Mesenchymal stem cell (in vitro differentiated cells and primary cell): Measurements from ENCODE around the gene PLPP4.

Source experiments
- DNase-seq: peaks from one replicate; pipeline ENCODE4 v3.0.0-alpha.2; 2013
- H2AFZ ChIP-seq: one replicate; pipeline ENCODE4 v1.6.1; 2013; ENCODE audit warnings: low read depth, mild to moderate bottlenecking, control low read depth, inconsistent platforms, low read length, moderate library complexity
- H2AK5ac ChIP-seq: 2 replicates; pipeline ENCODE4 v1.6.1; 2013; ENCODE audit warnings: low read length, moderate library complexity, mild to moderate bottlenecking, inconsistent platforms; ENCODE audit not compliant: severe bottlenecking
- H2BK120ac ChIP-seq: one replicate; pipeline ENCODE4 v1.6.1; 2013; ENCODE audit warnings: low read depth, mild to moderate bottlenecking, inconsistent platforms, low read length, moderate library complexity
- H2BK12ac ChIP-seq, 2 experiments: one replicate each; pipeline ENCODE4 v1.6.1; 2013; ENCODE audit warnings: inconsistent platforms in 2 of 2, low read length in 2 of 2, mild to moderate bottlenecking in 2 of 2, moderate library complexity in 2 of 2, control low read depth in 1 of 2
- H2BK15ac ChIP-seq: one replicate; pipeline ENCODE4 v1.6.1; 2013; ENCODE audit warnings: mild to moderate bottlenecking, low read depth, inconsistent platforms; ENCODE audit not compliant: poor library complexity, severe bottlenecking
- H2BK5ac ChIP-seq: 2 replicates; pipeline ENCODE4 v1.6.1; 2013; ENCODE audit warnings: low read depth, mild to moderate bottlenecking, low read length, control low read depth, inconsistent platforms; ENCODE audit not compliant: poor library complexity, severe bottlenecking
- H3K14ac ChIP-seq, 2 experiments: one replicate each; pipeline ENCODE4 v1.6.1; 2013; ENCODE audit warnings: inconsistent platforms in 2 of 2, low read length in 2 of 2, control low read depth in 1 of 2, mild to moderate bottlenecking in 1 of 2, moderate library complexity in 1 of 2
- H3K18ac ChIP-seq, 2 experiments: one replicate each; pipeline ENCODE4 v1.6.1; 2013; ENCODE audit warnings: inconsistent platforms in 2 of 2, low read length in 2 of 2, control low read depth in 1 of 2, low read depth in 1 of 2, mild to moderate bottlenecking in 1 of 2
- H3K23ac ChIP-seq, 2 experiments: one replicate each; pipeline ENCODE4 v1.6.1; 2013; ENCODE audit warnings: inconsistent platforms in 2 of 2, low read length in 2 of 2, mild to moderate bottlenecking in 2 of 2, moderate library complexity in 2 of 2, control low read depth in 1 of 2
- H3K27ac ChIP-seq: 2 replicates; pipeline ENCODE4 v1.5.1; 2013; ENCODE audit warnings: mild to moderate bottlenecking, moderate library complexity, low read length, control low read depth, inconsistent platforms; ENCODE audit not compliant: poor library complexity, severe bottlenecking
- H3K27me3 ChIP-seq, 2 experiments: 2 replicates each; pipeline versions ENCODE4 v1.6.1 to v1.7.0; 2013; ENCODE audit warnings: low read length in 2 of 2, mild to moderate bottlenecking in 2 of 2, moderate library complexity in 2 of 2, control low read depth in 1 of 2, inconsistent platforms in 1 of 2; ENCODE audit not compliant: control insufficient read depth in 1 of 2, insufficient read depth in 1 of 2
- H3K36me3 ChIP-seq, 2 experiments: 2 replicates each; pipeline versions ENCODE4 v1.6.1 to v1.7.0; 2013; ENCODE audit warnings: low read length in 2 of 2, control low read depth in 1 of 2, inconsistent platforms in 1 of 2, low read depth in 1 of 2, mild to moderate bottlenecking in 1 of 2; ENCODE audit not compliant: insufficient read depth in 2 of 2, control insufficient read depth in 1 of 2
- H3K4ac ChIP-seq, 2 experiments: one replicate each; pipeline ENCODE4 v1.6.1; 2013; ENCODE audit warnings: inconsistent platforms in 2 of 2, low read length in 2 of 2, mild to moderate bottlenecking in 2 of 2, moderate library complexity in 2 of 2, control low read depth in 1 of 2, low read depth in 1 of 2
- H3K4me1 ChIP-seq: 2 replicates; pipeline ENCODE4 v1.6.1; 2013; ENCODE audit warnings: low read depth, low read length, control low read depth; ENCODE audit not compliant: control insufficient read depth, insufficient read depth
- H3K4me2 ChIP-seq: 2 replicates; pipeline ENCODE4 v1.6.1; 2013; ENCODE audit warnings: low read length, mild to moderate bottlenecking, inconsistent platforms; ENCODE audit not compliant: poor library complexity, severe bottlenecking
- H3K4me3 ChIP-seq, 2 experiments: 2 replicates each; pipeline versions ENCODE4 v1.5.1 to v1.7.0; 2013; ENCODE audit warnings: low read length in 2 of 2, mild to moderate bottlenecking in 2 of 2, control low read depth in 1 of 2, low read depth in 1 of 2; ENCODE audit not compliant: insufficient read depth in 1 of 2
- H3K79me1 ChIP-seq: replicated peaks from 2 replicates; pipeline ENCODE4 v1.6.1; 2013; ENCODE audit warnings: mild to moderate bottlenecking, control low read depth, low read length, inconsistent platforms; ENCODE audit not compliant: poor library complexity, severe bottlenecking
- H3K9ac ChIP-seq: 2 replicates; pipeline ENCODE4 v1.7.0; 2013; ENCODE audit warnings: mild to moderate bottlenecking, low read length, moderate library complexity
- H3K9me3 ChIP-seq: 2 replicates; pipeline ENCODE4 v1.7.0; 2013; ENCODE audit warnings: mild to moderate bottlenecking, low read length; ENCODE audit not compliant: control insufficient read depth
- H4K8ac ChIP-seq: one replicate; pipeline ENCODE4 v1.6.1; 2013; ENCODE audit warnings: inconsistent platforms, mild to moderate bottlenecking, low read length, moderate library complexity
- H4K91ac ChIP-seq: one replicate; pipeline ENCODE4 v1.6.1; 2013; ENCODE audit warnings: mild to moderate bottlenecking, low read length, inconsistent platforms
- WGBS: methylation state at CpG from one replicate; pipeline ENCODE4 v1.1.7; 2013; ENCODE audit warnings: mixed read lengths; 5-methylcytosine and 5-hydroxymethylcytosine counted together

Gene PLPP4

GRCh38 chr10:120586471-120586872, 129.4 kb downstream of the PLPP4 start:
- no peak overlapping the region for H3K4ac ChIP-seq
- no peak overlapping the region for H2BK12ac ChIP-seq
- H3K4me2 ChIP-seq = no peak overlapping the region
- no peak overlapping the region for H3K4me3 ChIP-seq
- no peaks in the 10 kb centered on the region for H3K79me1 ChIP-seq
- no peak overlapping the region for H3K18ac ChIP-seq
- WGBS = 58% methylated on average over 3 of the region's 3 CpGs
- no peak overlapping the region for H4K91ac ChIP-seq
- H3K23ac ChIP-seq = no peak overlapping the region
- no peak overlapping the region for H3K14ac ChIP-seq
- no peak overlapping the region for H3K9ac ChIP-seq
- no peak overlapping the region for H3K27ac ChIP-seq
- H3K27me3 ChIP-seq = no peaks in the 10 kb centered on the region
- H2BK15ac ChIP-seq = no peak overlapping the region
- no peaks in the 10 kb centered on the region for H3K36me3 ChIP-seq
- no peaks in the 10 kb centered on the region for H3K4me1 ChIP-seq
- no peak overlapping the region for H2AK5ac ChIP-seq
- H2BK120ac ChIP-seq = no peak overlapping the region
- no peaks in the 10 kb centered on the region for H3K9me3 ChIP-seq
- H2AFZ ChIP-seq = no peak overlapping the region
- H4K8ac ChIP-seq = no peak overlapping the region
- DNase-seq = no peak
- no peak overlapping the region for H2BK5ac ChIP-seq

DNA sequence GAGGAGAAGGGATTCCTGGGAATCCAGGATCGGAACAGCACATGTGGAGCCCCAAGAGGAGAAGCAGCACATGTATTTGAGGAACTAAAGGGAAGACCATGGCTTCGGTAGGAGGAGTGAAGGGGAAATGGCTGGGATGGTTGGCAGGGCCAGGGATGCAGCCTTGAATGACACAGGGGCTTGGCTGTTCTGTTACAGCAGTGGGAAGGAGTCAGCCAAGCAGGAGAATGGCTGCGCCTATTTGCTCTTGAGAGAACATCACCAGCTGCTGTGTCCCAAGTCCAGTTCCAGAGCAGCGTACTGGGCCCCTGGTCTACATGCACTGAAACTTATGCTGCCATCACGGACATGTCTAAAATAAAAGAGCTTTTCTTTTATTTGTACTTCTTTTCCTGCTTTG, 130.0 kb downstream of the PLPP4 start:
- Histone ChIP-seq H3K4me3 (no peak overlapping the region), H3K9ac (no peak overlapping the region), H2AFZ (no peak overlapping the region)

GRCh38 chr10:120588311-120588710, 131.3 kb downstream of the PLPP4 start:
- H3K79me1 ChIP-seq = no peaks in the 10 kb centered on the region
- H3K27ac ChIP-seq = no peak overlapping the region

More for the DNA sequence above, 130.0 kb downstream of the PLPP4 start:
- H3K9me3 ChIP-seq = no peaks in the 10 kb centered on the region
- WGBS = 86% methylated on average over 4 of the region's 5 CpGs
- H3K18ac ChIP-seq = no peak overlapping the region
- H3K36me3 ChIP-seq = no peaks in the 10 kb centered on the region
- no peak overlapping the region for H2BK15ac ChIP-seq
- DNase-seq = no peak
- H3K79me1 ChIP-seq = no peaks in the 10 kb centered on the region
- H2BK5ac ChIP-seq = no peak overlapping the region
- H3K27me3 ChIP-seq = no peaks in the 10 kb centered on the region
- no peak overlapping the region for H3K14ac ChIP-seq
- no peak overlapping the region for H2AK5ac ChIP-seq
- H3K27ac ChIP-seq = no peak overlapping the region
- no peaks in the 10 kb centered on the region for H3K4me1 ChIP-seq
- no peak overlapping the region for H2BK120ac ChIP-seq
- H3K4ac ChIP-seq = no peak overlapping the region
- no peak overlapping the region for H4K8ac ChIP-seq
- H3K23ac ChIP-seq = no peak overlapping the region
- no peak overlapping the region for H4K91ac ChIP-seq
- no peak overlapping the region for H3K4me2 ChIP-seq
- H2BK12ac ChIP-seq = no peak overlapping the region

DNA sequence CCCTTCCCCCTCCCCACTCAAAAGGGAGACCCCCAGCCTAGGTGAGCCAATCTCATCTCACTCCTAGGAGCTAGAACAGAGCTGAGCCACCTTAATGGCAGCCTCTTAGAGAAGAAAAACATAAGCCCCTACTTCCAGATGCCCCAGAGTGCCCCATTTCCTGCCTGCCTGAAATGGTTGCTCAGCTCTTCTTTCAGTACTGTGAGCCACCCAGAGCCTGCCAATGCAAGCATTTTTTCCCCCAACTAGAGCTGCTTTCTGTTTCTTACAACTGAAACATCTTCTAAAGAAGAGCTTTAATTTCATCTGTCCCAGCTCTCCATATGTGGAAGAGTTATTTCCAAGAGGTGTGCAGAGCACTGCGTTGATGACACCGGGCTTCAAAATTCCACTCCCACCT, 136.7 kb downstream of the PLPP4 start:
- no peak overlapping the region for H3K4me3 ChIP-seq
- no peak overlapping the region for H2AFZ ChIP-seq

More at GRCh38 chr10:120588311-120588710, 131.3 kb downstream of the PLPP4 start:
- H3K9ac ChIP-seq = no peak overlapping the region
- no peak overlapping the region for H2BK12ac ChIP-seq
- no peak overlapping the region for H3K4me2 ChIP-seq
- H3K36me3 ChIP-seq = no peaks in the 10 kb centered on the region
- no peak overlapping the region for H2AFZ ChIP-seq
- H3K4me3 ChIP-seq = no peak overlapping the region
- no peak for DNase-seq
- no peak overlapping the region for H3K18ac ChIP-seq
- H4K91ac ChIP-seq = no peak overlapping the region
- H2BK5ac ChIP-seq = no peak overlapping the region
- H3K14ac ChIP-seq = no peak overlapping the region
- H4K8ac ChIP-seq = no peak overlapping the region
- no peaks in the 10 kb centered on the region for H3K4me1 ChIP-seq
- H3K4ac ChIP-seq = no peak overlapping the region
- H2AK5ac ChIP-seq = no peak overlapping the region
- 75% methylated on average over 2 of the region's 2 CpGs for WGBS
- no peaks in the 10 kb centered on the region for H3K9me3 ChIP-seq
- H3K23ac ChIP-seq = no peak overlapping the region
- no peak overlapping the region for H2BK15ac ChIP-seq
- no peak overlapping the region for H2BK120ac ChIP-seq
- H3K27me3 ChIP-seq = no peaks in the 10 kb centered on the region

More for the DNA sequence above, 136.7 kb downstream of the PLPP4 start:
- H3K79me1 ChIP-seq = no peaks in the 10 kb centered on the region
- H2AK5ac ChIP-seq = no peak overlapping the region
- no peak overlapping the region for H3K4ac ChIP-seq
- H3K23ac ChIP-seq = no peak overlapping the region
- H3K9me3 ChIP-seq = no peaks in the 10 kb centered on the region
- H2BK5ac ChIP-seq = no peak overlapping the region
- WGBS = 86% methylated on average over 2 of the region's 2 CpGs
- no peak for DNase-seq
- H3K14ac ChIP-seq = no peak overlapping the region
- H3K27me3 ChIP-seq = no peaks in the 10 kb centered on the region
- H2BK15ac ChIP-seq = no peak overlapping the region
- H3K36me3 ChIP-seq = no peaks in the 10 kb centered on the region
- H2BK12ac ChIP-seq = no peak overlapping the region
- H3K18ac ChIP-seq = no peak overlapping the region
- H3K4me2 ChIP-seq = no peak overlapping the region
- H3K27ac ChIP-seq = no peak overlapping the region
- H4K91ac ChIP-seq = no peak overlapping the region
- H3K9ac ChIP-seq = no peak overlapping the region
- H3K4me1 ChIP-seq = no peaks in the 10 kb centered on the region
- H4K8ac ChIP-seq = no peak overlapping the region
- H2BK120ac ChIP-seq = no peak overlapping the region
